ENCODE results near the gene SPTBN1. TPM values are rescaled to one million over a fixed set of nuclear protein-coding genes. Genes with fewer than 3 reads are reported as not detected.
"Not testable (repeated sequence)": the region's sequence is repeated elsewhere in the genome, so short reads cannot be mapped to it uniquely, and the experiment has no call there.

The SPTBN1 gene
- total RNA-seq, 1 donor from 2014 or later, result 601 TPM

GRCh38 chr2:54508541-54508940 lies 52.4 kb downstream of the SPTBN1 start:
- intact Hi-C loops (cut with DNase I), result no loop called here
- no peak for TF ChIP-seq CTCF (IDR thresholded peaks at IDR 0.05)
- H3K4me1 ChIP-seq, result peaks cover 62% of the 10 kb centered on the region
- no peak for ATAC-seq
- H3K27ac ChIP-seq, result no peak overlapping the region
- no peak overlapping the region for H3K4me3 ChIP-seq
- H3K36me3 ChIP-seq, result no peaks in the 10 kb centered on the region
- DNase-seq, result no peak
- no peaks in the 10 kb centered on the region for H3K27me3 ChIP-seq (ENCODE audit: low read depth)
- no peaks in the 10 kb centered on the region for H3K9me3 ChIP-seq

GRCh38 chr2:54509043-54509442 lies 52.9 kb downstream of the SPTBN1 start:
- H3K27me3 ChIP-seq (ENCODE audit: low read depth); H3K4me3 ChIP-seq; intact Hi-C loops (cut with DNase I); DNase-seq; ATAC-seq; H3K36me3 ChIP-seq; H3K9me3 ChIP-seq: not testable (repeated sequence)
- Histone ChIP-seq H3K4me1 (peaks cover 64% of the 10 kb centered on the region), H3K27ac (peak overlapping the region; percentile 7)

- H3K36me3 ChIP-seq, result no peaks in the 10 kb centered on the region
- DNase-seq (no peak), ATAC-seq (no peak)
- no peaks in the 10 kb centered on the region for H3K27me3 ChIP-seq (ENCODE audit: low read depth)
- no peak overlapping the region for H3K27ac ChIP-seq
- intact Hi-C loops (cut with DNase I), result no loop called here
- no peak for TF ChIP-seq CTCF (IDR thresholded peaks at IDR 0.05)
- no peak overlapping the region for H3K4me3 ChIP-seq
- H3K9me3 ChIP-seq, result no peaks in the 10 kb centered on the region
- H3K4me1 ChIP-seq, result peaks cover 52% of the 10 kb centered on the region
Measured at GRCh38 chr2:54510916-54511315, 54.8 kb downstream of the SPTBN1 start.

GRCh38 chr2:54512183-54512582 lies 56.1 kb downstream of the SPTBN1 start:
- intact Hi-C loops (cut with DNase I), result no loop called here
- no peak for DNase-seq
- H3K4me1 ChIP-seq, result peaks cover 58% of the 10 kb centered on the region

GRCh38 chr2:54512663-54513362 lies 56.7 kb downstream of the SPTBN1 start:
- intact Hi-C loops (cut with DNase I), result no loop called here
- no peak for TF ChIP-seq CTCF (IDR thresholded peaks at IDR 0.05)
- ATAC-seq (peak in 1 of 2 donors; percentile 16), DNase-seq (no peak)
- Histone ChIP-seq H3K9me3 (no peaks in the 10 kb centered on the region), H3K36me3 (no peaks in the 10 kb centered on the region), H3K27me3 (ENCODE audit: low read depth) (no peaks in the 10 kb centered on the region), H3K27ac (no peak overlapping the region), H3K4me1 (peaks cover 64% of the 10 kb centered on the region), H3K4me3 (no peak overlapping the region)

More at GRCh38 chr2:54512183-54512582, 56.1 kb downstream of the SPTBN1 start:
- TF ChIP-seq CTCF (IDR thresholded peaks at IDR 0.05), result no peak
- Histone ChIP-seq H3K36me3 (no peaks in the 10 kb centered on the region), H3K4me3 (no peak overlapping the region), H3K9me3 (no peaks in the 10 kb centered on the region), H3K27ac (no peak overlapping the region), H3K27me3 (ENCODE audit: low read depth) (no peaks in the 10 kb centered on the region)
- no peak for ATAC-seq

GRCh38 chr2:54513363-54513715 lies 57.2 kb downstream of the SPTBN1 start:
- Histone ChIP-seq H3K27me3 (ENCODE audit: low read depth) (no peaks in the 10 kb centered on the region), H3K27ac (no peak overlapping the region), H3K9me3 (no peaks in the 10 kb centered on the region), H3K36me3 (no peaks in the 10 kb centered on the region), H3K4me3 (no peak overlapping the region), H3K4me1 (peaks cover 69% of the 10 kb centered on the region)
- no peak for DNase-seq
- intact Hi-C loops (cut with DNase I), result no loop called here
- no peak for ATAC-seq
- no peak for TF ChIP-seq CTCF (IDR thresholded peaks at IDR 0.05)
